Activated CD8-positive, alpha-beta T cell treated with anti-CD3 and anti-CD28 coated beads for 36 hours (primary cell): ENCODE results near the gene ACSM3. TPM values are rescaled to one million over a fixed set of nuclear protein-coding genes. Genes with fewer than 3 reads are reported as not detected.

ENCODE experiments used
- ATAC-seq: fragments of 200-7000 bp; cut with Tn5 transposase; one replicate; pipeline ENCODE4 v1.10.0; 2021; ENCODE audit warnings: mild to moderate bottlenecking, moderate library complexity
- CTCF ChIA-PET: fragments of 350-600 bp; sonication (Branson Sonifier 250); formaldehyde crosslinking; loops from one replicate; lab custom pipeline; 2021; ENCODE audit warnings: antibody characterized with exemption; lab: Charles Lee
- POLR2A ChIA-PET: fragments of 350-600 bp; sonication (Branson Sonifier 250); formaldehyde crosslinking; loops from one replicate; lab custom pipeline; 2021; ENCODE audit warnings: antibody characterized with exemption; lab: Charles Lee
- DNase-seq: peaks from one replicate; pipeline ENCODE4 v3.0.0-alpha.2; 2020
- H3K27ac Mint-ChIP-seq: one replicate; pipeline ENCODE4 v1.8.0; 2021; ENCODE audit warnings: mild to moderate bottlenecking, mixed read lengths
- H3K27me3 Mint-ChIP-seq: one replicate; pipeline ENCODE4 v1.8.0; 2021; ENCODE audit warnings: mixed read lengths
- H3K36me3 Mint-ChIP-seq: one replicate; pipeline ENCODE4 v1.8.0; 2021; ENCODE audit warnings: low read depth, mixed read lengths
- H3K4me1 Mint-ChIP-seq: one replicate; pipeline ENCODE4 v1.8.0; 2021; ENCODE audit warnings: low read depth, mixed read lengths
- H3K4me3 Mint-ChIP-seq: one replicate; pipeline ENCODE4 v1.8.0; 2021; ENCODE audit warnings: mild to moderate bottlenecking, moderate library complexity, mixed read lengths
- H3K9me3 Mint-ChIP-seq: one replicate; pipeline ENCODE4 v1.8.0; 2021; ENCODE audit warnings: mixed read lengths
- CTCF ChIP-seq: fragments of 200-600 bp; IDR thresholded peaks from one replicate; pipeline ENCODE4 v1.8.0; 2022; ENCODE audit warnings: antibody characterized with exemption, mild to moderate bottlenecking
- intact Hi-C: fragments of 100-400 bp; cut with micrococcal nuclease; formaldehyde crosslinking; loops from one replicate; pipeline ENCODE4 v1.10.0; 2022
- total RNA-seq, 2 experiments: library from RNA; stranded (reverse); gene quantifications; one replicate each; pipeline ENCODE4 v1.2.3, GENCODE V29; 2021

Gene ACSM3
- total RNA-seq, 2 experiments from 2014 or later, result 16.1 to 16.6 TPM

- Mint-ChIP-seq H3K27ac (no peak overlapping the region), H3K27me3 (no peaks in the 10 kb centered on the region), H3K9me3 (peaks cover 14% of the 10 kb centered on the region), H3K36me3 (peaks cover 59% of the 10 kb centered on the region), H3K4me3 (no peak overlapping the region), H3K4me1 (peaks cover under 1% of the 10 kb centered on the region)
- ATAC-seq (no peak), DNase-seq (no peak)
- TF ChIP-seq CTCF, result no peak
- ChIA-PET CTCF (no interaction called here), POLR2A (no interaction called here)
- intact Hi-C loops, result no loop called here
These were observed 74.4 kb downstream of the ACSM3 start for GRCh38 chr16:20838240-20838639.

- peaks cover 12% of the 10 kb centered on the region for H3K9me3 Mint-ChIP-seq
- H3K27ac Mint-ChIP-seq, result no peak overlapping the region
These were observed 75.7 kb downstream of the ACSM3 start for GRCh38 chr16:20839504-20839903.

GRCh38 chr16:20844054-20844453, 80.2 kb downstream of the ACSM3 start:
- TF ChIP-seq CTCF, result no peak
- H3K36me3 Mint-ChIP-seq, result peaks cover 25% of the 10 kb centered on the region
- H3K4me1 Mint-ChIP-seq, result peaks cover 24% of the 10 kb centered on the region
- H3K27me3 Mint-ChIP-seq, result no peaks in the 10 kb centered on the region
- POLR2A ChIA-PET, result interaction anchor here (0.9 to 1.4 kb wide), 4 partner anchors 11 to 38 kb away, joined by 3 to 4 read pairs (median 4); partner anchors contain the start of genes ERI2 and REXO5
- intact Hi-C loops, result loop anchor here (10.0 kb wide), 2 partner anchors 101 to 241 kb away; no protein-coding TSS in a partner anchor
- peak overlapping the region; percentile 74 for H3K27ac Mint-ChIP-seq
- no peaks in the 10 kb centered on the region for H3K9me3 Mint-ChIP-seq
- DNase-seq (peak; percentile 6), ATAC-seq (peak; percentile 67)
- H3K4me3 Mint-ChIP-seq, result no peak overlapping the region
- CTCF ChIA-PET, result interaction anchor here (1.2 to 3.3 kb wide), 5 partner anchors 19 to 258 kb away, joined by 3 to 12 read pairs (median 6); partner anchors contain the start of genes ERI2 and REXO5

More at GRCh38 chr16:20839504-20839903, 75.7 kb downstream of the ACSM3 start:
- peaks cover 56% of the 10 kb centered on the region for H3K36me3 Mint-ChIP-seq
- ChIA-PET POLR2A (no interaction called here), CTCF (no interaction called here)
- intact Hi-C loops, result no loop called here
- H3K27me3 Mint-ChIP-seq, result no peaks in the 10 kb centered on the region
- no peak for TF ChIP-seq CTCF
- peaks cover 13% of the 10 kb centered on the region for H3K4me1 Mint-ChIP-seq
- no peak for ATAC-seq
- no peak overlapping the region for H3K4me3 Mint-ChIP-seq
- no peak for DNase-seq

- ATAC-seq, result peak; percentile 72
- peaks cover 25% of the 10 kb centered on the region for H3K36me3 Mint-ChIP-seq
- peak overlapping the region; percentile 74 for H3K27ac Mint-ChIP-seq
- peak; percentile 31 for DNase-seq
- ChIA-PET CTCF (interaction anchor here (1.2 to 3.3 kb wide), 5 partner anchors 19 to 257 kb away, joined by 3 to 12 read pairs (median 6); partner anchors contain the start of genes ERI2 and REXO5), POLR2A (interaction anchor here (0.7 to 1.4 kb wide), 5 partner anchors 11 to 457 kb away, joined by 3 to 5 read pairs (median 3); partner anchors contain the start of genes ERI2 and REXO5)
- no peaks in the 10 kb centered on the region for H3K27me3 Mint-ChIP-seq
- intact Hi-C loops, result loop anchor here (10.0 kb wide), 2 partner anchors 100 to 240 kb away; no protein-coding TSS in a partner anchor
- no peak overlapping the region for H3K4me3 Mint-ChIP-seq
- TF ChIP-seq CTCF, result no peak
- peaks cover 24% of the 10 kb centered on the region for H3K4me1 Mint-ChIP-seq
- H3K9me3 Mint-ChIP-seq, result no peaks in the 10 kb centered on the region
These were observed 80.8 kb downstream of the ACSM3 start for GRCh38 chr16:20844588-20844987.

GRCh38 chr16:20846030-20846429, 82.2 kb downstream of the ACSM3 start:
- Mint-ChIP-seq H3K36me3 (peaks cover 21% of the 10 kb centered on the region), H3K9me3 (no peaks in the 10 kb centered on the region), H3K27ac (no peak overlapping the region), H3K27me3 (no peaks in the 10 kb centered on the region), H3K4me3 (no peak overlapping the region), H3K4me1 (peaks cover 34% of the 10 kb centered on the region)
- intact Hi-C loops, result loop anchor here (10.0 kb wide), 2 partner anchors 99 to 239 kb away; no protein-coding TSS in a partner anchor
- CTCF ChIA-PET, result interaction anchor here (1.9 to 3.3 kb wide), 2 partner anchors 239 to 256 kb away, joined by 5 to 12 read pairs; no protein-coding TSS in a partner anchor
- DNase-seq (no peak), ATAC-seq (no peak)
- TF ChIP-seq CTCF, result no peak
- POLR2A ChIA-PET, result interaction anchor here (0.6 kb wide), 1 partner anchor 1277 kb away, joined by 3 read pairs; no protein-coding TSS in a partner anchor
